ENCODE data around the gene ESPN.
"Not testable (repeated sequence)": the region's sequence is repeated elsewhere in the genome, so short reads cannot be mapped to it uniquely, and the experiment has no call there.

The ESPN gene

GRCh38 chr1:6420454-6421042 lies 4.0 kb upstream of the ESPN start:
- Histone ChIP-seq H3K9ac (ENCODE audit: low read length) (no peak overlapping the region), H3K4me1 (ENCODE audit: insufficient read depth, low read length) (peaks cover 5% of the 10 kb centered on the region), H3K4me3 (ENCODE audit: low read depth in 1 of 2, low read length in 2 of 2) (no peak overlapping the region), H3K36me3 (ENCODE audit: insufficient read depth, low read length) (no peaks in the 10 kb centered on the region), H3K9me3 (ENCODE audit: low read length) (no peaks in the 10 kb centered on the region), H3K27me3 (ENCODE audit: control insufficient read depth in 1 of 2, insufficient read depth in 2 of 2, low read length in 2 of 2) (peaks cover 49 to 90% of the 10 kb centered on the region in 2 donors), H3K27ac (ENCODE audit: low read depth, low read length) (no peak overlapping the region)

GRCh38 chr1:6421266-6421665 lies 3.3 kb upstream of the ESPN start:
- Histone ChIP-seq H3K4me3 (ENCODE audit: low read depth in 1 of 2, low read length in 2 of 2) (no peak overlapping the region), H3K9ac (ENCODE audit: low read length) (no peak overlapping the region), H3K4me1 (ENCODE audit: insufficient read depth, low read length) (peaks cover 5% of the 10 kb centered on the region), H3K27me3 (ENCODE audit: control insufficient read depth in 1 of 2, insufficient read depth in 2 of 2, low read length in 2 of 2) (peaks cover 55 to 90% of the 10 kb centered on the region in 2 donors), H3K36me3 (ENCODE audit: insufficient read depth, low read length) (no peaks in the 10 kb centered on the region), H3K27ac (ENCODE audit: low read depth, low read length) (no peak overlapping the region), H3K9me3 (ENCODE audit: low read length) (no peaks in the 10 kb centered on the region)

- Histone ChIP-seq H3K27ac (ENCODE audit: low read depth, low read length) (no peak overlapping the region), H3K36me3 (ENCODE audit: insufficient read depth, low read length) (no peaks in the 10 kb centered on the region), H3K9me3 (ENCODE audit: low read length) (no peaks in the 10 kb centered on the region), H3K27me3 (ENCODE audit: control insufficient read depth in 1 of 2, insufficient read depth in 2 of 2, low read length in 2 of 2) (peaks cover 52 to 85% of the 10 kb centered on the region in 2 donors), H3K4me3 (ENCODE audit: low read depth in 1 of 2, low read length in 2 of 2) (no peak overlapping the region), H3K4me1 (ENCODE audit: insufficient read depth, low read length) (peaks cover 5% of the 10 kb centered on the region), H3K9ac (ENCODE audit: low read length) (no peak overlapping the region)
These were observed 1.1 kb upstream of the ESPN start for GRCh38 chr1:6423321-6423999.

GRCh38 chr1:6424000-6424565 lies 493 bp upstream of the ESPN start:
- H3K4me3 ChIP-seq (ENCODE audit: low read depth in 1 of 2, low read length in 2 of 2) = no peak overlapping the region
- H3K27ac ChIP-seq (ENCODE audit: low read depth, low read length) = no peak overlapping the region
- no peaks in the 10 kb centered on the region for H3K36me3 ChIP-seq (ENCODE audit: insufficient read depth, low read length)
- no peak overlapping the region for H3K9ac ChIP-seq (ENCODE audit: low read length)
- H3K4me1 ChIP-seq (ENCODE audit: insufficient read depth, low read length) = peaks cover 5% of the 10 kb centered on the region
- no peaks in the 10 kb centered on the region for H3K9me3 ChIP-seq (ENCODE audit: low read length)
- peaks cover 52 to 79% of the 10 kb centered on the region in 2 donors for H3K27me3 ChIP-seq (ENCODE audit: control insufficient read depth in 1 of 2, insufficient read depth in 2 of 2, low read length in 2 of 2)

GRCh38 chr1:6425658-6426057 lies 1.1 kb downstream of the ESPN start:
- no peak overlapping the region for H3K4me3 ChIP-seq (ENCODE audit: low read depth in 1 of 2, low read length in 2 of 2)
- no peaks in the 10 kb centered on the region for H3K36me3 ChIP-seq (ENCODE audit: insufficient read depth, low read length)
- no peaks in the 10 kb centered on the region for H3K9me3 ChIP-seq (ENCODE audit: low read length)
- no peak overlapping the region for H3K9ac ChIP-seq (ENCODE audit: low read length)
- peaks cover 45 to 63% of the 10 kb centered on the region in 2 donors for H3K27me3 ChIP-seq (ENCODE audit: control insufficient read depth in 1 of 2, insufficient read depth in 2 of 2, low read length in 2 of 2)
- H3K27ac ChIP-seq (ENCODE audit: low read depth, low read length) = no peak overlapping the region
- no peaks in the 10 kb centered on the region for H3K4me1 ChIP-seq (ENCODE audit: insufficient read depth, low read length)

- Histone ChIP-seq H3K27me3 (ENCODE audit: control insufficient read depth in 1 of 2, insufficient read depth in 2 of 2, low read length in 2 of 2) (peaks cover 37 to 55% of the 10 kb centered on the region in 2 donors), H3K4me1 (ENCODE audit: insufficient read depth, low read length) (no peaks in the 10 kb centered on the region), H3K27ac (ENCODE audit: low read depth, low read length) (no peak overlapping the region), H3K36me3 (ENCODE audit: insufficient read depth, low read length) (no peaks in the 10 kb centered on the region), H3K4me3 (ENCODE audit: low read depth in 1 of 2, low read length in 2 of 2) (no peak overlapping the region), H3K9ac (ENCODE audit: low read length) (no peak overlapping the region), H3K9me3 (ENCODE audit: low read length) (no peaks in the 10 kb centered on the region)
These were observed 1.8 kb downstream of the ESPN start for GRCh38 chr1:6426277-6426971.

GRCh38 chr1:6426972-6427350 lies 2.4 kb downstream of the ESPN start:
- no peaks in the 10 kb centered on the region for H3K9me3 ChIP-seq (ENCODE audit: low read length)
- peaks cover 33 to 50% of the 10 kb centered on the region in 2 donors for H3K27me3 ChIP-seq (ENCODE audit: control insufficient read depth in 1 of 2, insufficient read depth in 2 of 2, low read length in 2 of 2)
- H3K36me3 ChIP-seq (ENCODE audit: insufficient read depth, low read length) = no peaks in the 10 kb centered on the region
- H3K4me3 ChIP-seq (ENCODE audit: low read depth in 1 of 2, low read length in 2 of 2) = no peak overlapping the region
- no peak overlapping the region for H3K9ac ChIP-seq (ENCODE audit: low read length)
- H3K4me1 ChIP-seq (ENCODE audit: insufficient read depth, low read length) = no peaks in the 10 kb centered on the region
- no peak overlapping the region for H3K27ac ChIP-seq (ENCODE audit: low read depth, low read length)

GRCh38 chr1:6427441-6428390 lies 3.1 kb downstream of the ESPN start:
- H3K9me3 ChIP-seq (ENCODE audit: low read length) = no peaks in the 10 kb centered on the region
- H3K4me1 ChIP-seq (ENCODE audit: insufficient read depth, low read length) = no peaks in the 10 kb centered on the region
- peaks cover 32 to 49% of the 10 kb centered on the region in 2 donors for H3K27me3 ChIP-seq (ENCODE audit: control insufficient read depth in 1 of 2, insufficient read depth in 2 of 2, low read length in 2 of 2)
- no peak overlapping the region for H3K4me3 ChIP-seq (ENCODE audit: low read depth in 1 of 2, low read length in 2 of 2)
- H3K27ac ChIP-seq (ENCODE audit: low read depth, low read length) = no peak overlapping the region
- no peaks in the 10 kb centered on the region for H3K36me3 ChIP-seq (ENCODE audit: insufficient read depth, low read length)
- H3K9ac ChIP-seq (ENCODE audit: low read length) = no peak overlapping the region

- H3K4me1 ChIP-seq (ENCODE audit: insufficient read depth, low read length); H3K9me3 ChIP-seq (ENCODE audit: low read length): not testable (repeated sequence)
These were observed 3.9 kb downstream of the ESPN start for GRCh38 chr1:6428453-6428852.

GRCh38 chr1:6429660-6430411 lies 5.3 kb downstream of the ESPN start:
- not testable (repeated sequence) for H3K4me3 ChIP-seq (ENCODE audit: low read depth in 1 of 2, low read length in 2 of 2); H3K36me3 ChIP-seq (ENCODE audit: insufficient read depth, low read length); H3K9ac ChIP-seq (ENCODE audit: low read length); H3K27ac ChIP-seq (ENCODE audit: low read depth, low read length); H3K4me1 ChIP-seq (ENCODE audit: insufficient read depth, low read length); H3K9me3 ChIP-seq (ENCODE audit: low read length)
- peaks cover 17 to 32% of the 10 kb centered on the region in 2 donors for H3K27me3 ChIP-seq (ENCODE audit: control insufficient read depth in 1 of 2, insufficient read depth in 2 of 2, low read length in 2 of 2)

More at GRCh38 chr1:6428453-6428852, 3.9 kb downstream of the ESPN start:
- H3K9ac ChIP-seq (ENCODE audit: low read length); H3K4me3 ChIP-seq (ENCODE audit: low read depth in 1 of 2, low read length in 2 of 2); H3K27ac ChIP-seq (ENCODE audit: low read depth, low read length); H3K36me3 ChIP-seq (ENCODE audit: insufficient read depth, low read length): not testable (repeated sequence)
- peaks cover 24 to 43% of the 10 kb centered on the region in 2 donors for H3K27me3 ChIP-seq (ENCODE audit: control insufficient read depth in 1 of 2, insufficient read depth in 2 of 2, low read length in 2 of 2)
